Bone marrow (tissue), 2 donors: ENCODE measurements around the gene ARHGAP8.
"Not testable (repeated sequence)": the region's sequence is repeated elsewhere in the genome, so short reads cannot be mapped to it uniquely, and the experiment has no call there.

ENCODE experiments used
- DNase-seq, 2 donors: peaks; one replicate each; lab custom pipeline; 2025; lab: John Stamatoyannopoulos, UW

Gene ARHGAP8

DNA sequence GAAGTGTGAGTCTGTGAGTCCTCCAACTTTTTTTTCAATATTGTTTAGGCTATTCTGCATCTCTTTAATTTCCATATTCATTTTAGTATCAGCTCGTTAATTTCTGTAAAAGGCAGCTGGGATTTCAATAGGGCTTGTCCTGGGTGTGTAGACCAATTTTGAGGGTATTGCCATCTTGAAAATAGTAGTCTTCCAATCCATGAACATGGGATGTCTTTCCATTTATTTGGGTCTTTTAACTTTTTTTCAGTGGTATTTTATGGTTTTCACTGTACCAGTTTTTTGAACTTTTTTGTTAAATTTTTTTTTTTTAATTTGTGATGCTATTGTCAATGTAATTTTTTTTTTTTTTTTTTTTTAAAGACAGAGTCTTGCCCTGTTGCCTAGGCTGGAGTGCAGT is 79.5 kb downstream of the ARHGAP8 start:
- DNase-seq = no peak

DNA sequence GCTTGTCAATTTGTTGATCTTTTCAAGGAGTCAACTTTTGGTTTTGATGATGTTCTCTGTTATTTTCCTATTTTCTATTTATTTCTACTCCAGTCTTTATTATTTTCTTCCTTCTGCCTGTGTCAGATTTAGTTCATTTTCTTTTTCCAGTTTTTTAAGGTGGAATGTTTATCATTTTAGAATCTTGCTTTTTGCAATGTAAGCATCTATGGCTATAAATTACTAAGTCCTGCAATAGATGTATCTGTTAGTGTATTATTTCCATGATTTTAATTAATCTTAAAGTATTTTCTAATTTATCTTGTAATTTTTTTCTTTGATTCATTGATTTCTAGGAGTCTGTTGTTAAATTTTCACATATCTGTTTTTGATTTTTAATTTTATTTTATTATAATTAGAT is 81.7 kb downstream of the ARHGAP8 start:
- DNase-seq = no peak

DNA sequence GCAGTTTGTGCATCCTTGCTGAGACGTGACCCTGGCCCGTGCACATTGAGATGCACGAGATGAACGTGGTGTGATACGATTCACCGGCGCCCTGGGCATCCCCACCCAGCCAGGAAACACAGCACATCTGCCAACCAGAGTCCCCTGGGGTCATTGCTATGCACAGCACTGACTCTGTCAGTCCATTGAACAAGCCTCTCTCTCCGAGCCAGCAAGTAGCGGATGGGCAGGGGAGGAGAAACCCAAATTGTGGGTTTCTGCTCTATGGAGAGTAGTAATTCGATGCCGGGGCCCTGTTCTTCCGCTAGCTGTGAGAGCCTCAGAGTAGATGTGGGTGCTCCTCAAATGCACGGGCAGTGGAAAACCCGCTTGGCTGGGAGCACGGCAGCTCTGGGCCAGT is 85.1 kb downstream of the ARHGAP8 start:
- no peak for DNase-seq

DNA sequence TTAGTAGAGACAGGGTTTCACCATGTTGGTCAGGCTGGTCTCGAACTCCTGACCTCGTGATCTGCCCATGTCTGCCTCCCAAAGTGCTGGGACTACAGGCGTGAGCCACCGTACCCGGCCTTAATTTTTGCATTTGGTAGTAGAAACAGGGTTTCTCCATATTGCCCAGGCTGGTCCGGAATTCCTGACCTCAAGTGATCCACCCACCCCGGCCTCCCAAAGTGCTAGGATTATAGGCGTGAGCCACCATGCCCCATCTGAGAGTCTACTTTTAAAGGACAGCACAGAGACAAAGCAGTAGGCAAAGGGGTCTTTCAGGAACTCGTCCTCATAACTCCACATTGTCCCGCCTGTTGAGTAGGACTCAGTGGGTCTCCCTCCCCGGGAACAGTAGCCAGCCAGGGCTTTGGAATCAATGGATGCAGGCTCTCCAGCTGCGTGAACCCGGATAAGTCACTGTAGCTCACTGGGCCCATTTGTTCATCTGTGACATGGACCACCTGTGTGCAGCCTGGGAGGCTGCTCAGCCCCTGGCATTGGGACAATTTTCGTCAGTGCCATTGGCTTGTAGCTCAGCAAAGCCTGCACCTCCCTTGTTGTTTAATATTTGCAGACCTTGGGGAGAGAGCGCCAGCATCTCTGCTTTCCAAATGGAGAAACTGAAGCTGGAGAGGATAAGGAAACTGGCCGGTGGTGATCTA is 86.1 kb downstream of the ARHGAP8 start:
- no peak for DNase-seq

DNA sequence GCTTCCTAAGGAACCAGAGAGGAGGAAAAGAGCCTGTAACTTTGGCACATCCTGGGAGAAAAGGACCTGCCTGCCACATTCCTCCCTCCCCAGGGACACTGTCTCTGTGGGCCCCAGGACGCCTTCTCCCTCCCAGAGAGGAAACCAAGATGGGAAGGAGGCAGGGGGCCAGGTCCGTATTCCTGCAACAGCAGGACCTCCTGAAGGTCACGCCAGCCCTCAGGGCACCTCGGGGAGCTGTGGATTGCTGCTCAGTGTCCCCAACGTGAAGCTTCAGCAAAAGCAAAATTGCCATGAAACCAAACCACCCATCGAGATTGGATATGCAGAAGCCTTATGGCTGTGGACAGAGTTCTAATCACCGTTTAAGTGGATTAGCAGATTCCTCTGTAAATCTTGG is 86.7 kb downstream of the ARHGAP8 start:
- no peak for DNase-seq

DNA sequence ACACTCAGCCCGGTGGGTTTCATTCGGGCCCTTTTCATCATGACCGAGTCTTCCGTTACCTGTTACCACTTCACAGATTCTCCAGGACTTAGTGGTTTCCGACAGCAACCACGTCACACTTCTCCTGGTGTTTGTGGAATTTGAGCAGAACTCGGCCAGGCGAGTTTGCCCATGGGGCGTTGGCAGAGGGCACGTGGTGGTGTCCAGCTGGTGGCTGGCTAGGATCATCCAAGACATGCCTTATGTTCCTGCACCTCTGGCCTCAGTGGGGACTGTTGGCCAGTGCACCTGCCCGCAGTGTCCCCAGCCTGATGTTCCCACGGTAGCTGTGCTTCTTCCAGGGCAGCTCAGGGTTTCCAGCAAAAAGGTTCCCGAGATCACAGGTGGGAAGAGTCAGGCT is 87.3 kb downstream of the ARHGAP8 start:
- no peak for DNase-seq

DNA sequence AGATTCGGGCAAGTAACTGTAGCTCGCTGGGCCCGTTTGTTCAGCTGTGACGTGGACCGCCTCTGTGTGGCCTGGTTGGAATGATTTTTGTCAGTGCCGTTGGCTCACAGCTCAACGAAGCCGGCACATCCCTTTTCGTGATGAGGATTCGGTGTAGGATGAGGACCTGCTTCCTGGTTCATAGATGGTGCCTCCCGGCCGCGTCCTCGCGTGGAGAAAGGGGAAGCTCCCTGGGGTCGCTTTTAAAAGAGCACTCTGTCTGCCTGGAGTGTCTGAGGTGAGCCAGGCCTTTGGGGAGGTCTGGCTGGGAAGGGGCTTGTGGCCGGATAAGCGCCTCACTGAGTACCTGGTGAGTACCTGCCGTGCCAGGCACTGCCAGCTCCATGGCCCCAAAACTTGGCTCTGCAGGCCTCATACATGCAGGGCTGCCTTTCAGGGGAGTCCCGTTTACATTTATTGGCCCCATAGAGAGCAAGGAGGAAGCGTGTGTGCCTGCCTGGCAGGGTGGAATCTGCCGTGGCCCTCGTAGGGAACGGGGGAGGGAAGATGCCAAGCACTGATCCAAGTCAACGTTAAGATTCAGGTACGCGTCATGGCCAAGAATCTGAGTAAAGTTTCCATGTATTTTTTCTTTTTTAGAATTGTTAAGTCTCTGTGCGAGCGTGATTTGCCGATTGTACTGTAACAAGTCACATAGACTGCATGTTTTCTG is 88.4 kb downstream of the ARHGAP8 start:
- no peak for DNase-seq

DNA sequence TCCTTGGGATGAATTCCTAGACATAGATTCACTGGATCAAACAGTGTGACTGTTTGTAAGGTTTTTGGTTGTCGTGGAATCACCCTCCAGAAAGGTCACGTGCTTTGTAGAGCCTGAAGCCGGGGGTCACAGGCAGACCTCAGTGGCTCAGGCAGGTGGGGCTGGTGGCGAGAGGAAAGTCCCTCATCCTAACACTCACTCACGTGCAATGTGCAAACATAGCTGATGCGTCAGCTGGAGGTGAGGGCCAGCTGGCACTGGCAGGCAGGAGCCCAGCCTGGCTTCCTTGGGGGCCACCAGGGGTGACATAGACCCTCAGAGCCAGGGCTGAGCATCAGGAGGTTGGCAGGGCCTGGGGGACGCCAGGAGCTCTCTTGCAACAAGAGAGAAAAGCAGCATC is 90.0 kb downstream of the ARHGAP8 start:
- DNase-seq = no peak

DNA sequence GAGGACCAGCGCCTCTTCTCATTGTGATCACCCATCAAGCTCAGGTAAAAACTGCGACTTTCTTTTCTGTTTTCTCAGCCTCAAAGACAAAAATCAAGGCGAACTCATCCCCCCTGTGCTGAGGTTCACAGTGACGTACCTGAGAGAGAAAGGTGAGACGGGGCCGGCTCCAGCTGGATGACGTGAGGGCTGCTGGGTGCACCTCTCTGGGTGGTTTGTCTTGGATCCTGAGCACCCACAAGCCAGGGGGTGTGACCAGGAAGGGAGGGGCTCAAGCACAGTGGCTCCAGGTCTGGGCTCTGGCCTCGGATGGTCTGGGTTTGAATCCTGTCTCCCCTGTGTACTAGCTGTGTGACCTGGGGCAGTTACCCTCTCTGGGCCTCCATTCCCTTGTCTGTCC is 92.8 kb downstream of the ARHGAP8 start:
- DNase-seq = no peak

DNA sequence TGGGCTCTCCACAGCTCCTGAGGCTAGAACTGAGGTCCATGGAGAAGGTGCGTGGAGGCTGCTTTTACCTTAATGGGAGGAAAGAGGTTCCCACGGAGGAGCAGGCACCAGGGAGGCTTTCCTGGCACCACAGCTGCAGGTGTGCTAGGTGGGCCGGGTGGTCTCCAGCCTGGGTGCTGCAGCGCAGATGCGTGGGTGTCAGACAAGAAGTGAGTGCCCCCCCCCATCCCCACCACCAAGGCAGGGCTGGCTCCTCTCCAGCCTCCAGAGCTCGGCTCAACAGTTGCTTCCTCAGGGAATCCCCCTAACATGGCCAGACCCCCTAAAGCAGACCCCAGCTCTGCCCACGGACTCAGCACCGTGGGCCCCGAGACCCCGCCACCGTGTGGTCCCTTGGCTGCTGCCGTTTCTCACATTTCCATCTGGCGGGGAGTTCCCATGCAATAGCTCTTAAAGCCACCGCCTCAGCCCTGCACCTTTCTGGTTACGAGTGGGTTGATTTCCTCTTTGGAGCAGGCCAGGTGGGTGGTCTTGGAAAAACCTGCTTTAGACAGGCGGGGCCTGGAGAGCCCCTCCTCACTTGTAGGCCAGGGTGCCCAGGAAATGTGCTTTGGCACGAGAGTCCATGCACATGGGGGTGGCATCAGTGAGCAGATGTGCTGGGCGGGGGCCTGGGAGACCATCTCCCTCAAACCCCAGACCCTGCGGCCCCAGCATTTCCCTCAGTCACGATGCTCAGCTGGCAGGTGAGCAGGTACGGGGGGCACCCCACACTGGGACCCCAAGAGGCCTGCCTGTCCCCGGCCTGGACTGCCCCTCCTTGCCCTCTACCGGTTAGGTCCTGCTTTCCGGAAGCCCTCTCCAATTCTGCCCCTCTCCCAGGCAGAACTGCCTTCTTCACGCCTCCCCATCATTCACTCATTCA is 93.7 kb downstream of the ARHGAP8 start:
- no peak for DNase-seq

DNA sequence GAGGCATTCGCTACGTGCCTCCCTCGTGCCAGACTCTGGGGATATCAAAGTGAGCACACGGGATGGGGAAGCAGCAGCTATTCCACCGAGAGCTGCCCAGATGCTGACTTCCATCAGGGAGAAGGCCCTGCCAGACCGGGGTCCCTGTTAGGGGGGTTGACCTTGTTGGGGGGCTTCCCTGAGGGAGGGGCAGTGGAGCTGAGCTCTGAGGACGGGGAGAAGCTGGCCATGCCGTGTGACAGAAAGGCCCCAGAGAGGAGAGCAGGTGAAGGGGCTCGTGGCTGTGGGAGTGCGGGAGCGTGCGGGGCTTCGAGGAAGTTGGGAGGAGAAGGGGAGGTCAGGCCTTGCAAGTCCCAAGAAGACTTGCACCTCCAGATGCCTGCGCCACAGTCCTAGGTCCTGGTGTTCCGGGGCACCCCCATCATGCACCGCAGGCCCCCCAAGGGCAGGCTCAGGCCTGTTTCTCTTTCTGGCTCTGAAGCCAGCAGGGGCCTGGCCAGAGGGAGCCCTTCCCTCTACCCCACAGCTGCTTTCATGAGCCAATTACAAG is 94.4 kb downstream of the ARHGAP8 start:
- no peak for DNase-seq

DNA sequence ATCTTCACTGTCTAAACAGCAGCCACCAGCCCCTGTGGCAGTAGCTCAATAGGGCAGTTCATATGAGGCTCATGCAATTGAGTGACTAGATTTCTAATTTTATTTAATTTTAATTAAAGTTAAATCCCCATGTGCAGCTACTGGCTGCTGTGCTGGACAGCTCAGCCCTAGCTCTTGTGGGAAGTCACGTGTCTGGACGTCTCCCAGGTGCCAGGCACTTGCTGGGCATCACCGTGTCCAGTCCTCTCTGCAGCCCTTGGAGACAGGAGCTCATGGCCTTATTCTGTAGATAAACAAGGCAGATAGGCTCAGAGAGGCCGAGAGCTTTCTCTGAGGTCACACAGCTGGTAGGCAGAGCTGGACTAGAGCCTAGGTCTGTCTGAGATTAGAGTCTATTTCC is 95.0 kb downstream of the ARHGAP8 start:
- no peak for DNase-seq

DNA sequence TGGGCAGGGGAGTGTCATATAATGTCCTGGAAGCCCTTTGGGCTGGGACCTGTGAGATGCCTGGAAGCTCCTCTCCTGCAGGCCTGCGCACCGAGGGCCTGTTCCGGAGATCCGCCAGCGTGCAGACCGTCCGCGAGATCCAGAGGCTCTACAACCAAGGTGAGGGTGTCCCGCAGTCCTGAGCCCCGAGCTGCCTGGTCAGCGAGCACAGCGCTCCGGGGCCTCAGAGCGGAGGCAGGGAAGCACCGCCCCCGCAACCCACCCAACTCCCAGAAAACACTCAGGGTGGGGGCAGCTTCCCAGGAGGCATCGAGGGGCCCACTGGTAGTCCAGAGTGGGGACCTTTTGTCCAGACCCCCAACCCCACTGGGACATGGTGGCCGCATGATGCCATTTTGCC is 95.5 kb downstream of the ARHGAP8 start:
- DNase-seq = no peak

DNA sequence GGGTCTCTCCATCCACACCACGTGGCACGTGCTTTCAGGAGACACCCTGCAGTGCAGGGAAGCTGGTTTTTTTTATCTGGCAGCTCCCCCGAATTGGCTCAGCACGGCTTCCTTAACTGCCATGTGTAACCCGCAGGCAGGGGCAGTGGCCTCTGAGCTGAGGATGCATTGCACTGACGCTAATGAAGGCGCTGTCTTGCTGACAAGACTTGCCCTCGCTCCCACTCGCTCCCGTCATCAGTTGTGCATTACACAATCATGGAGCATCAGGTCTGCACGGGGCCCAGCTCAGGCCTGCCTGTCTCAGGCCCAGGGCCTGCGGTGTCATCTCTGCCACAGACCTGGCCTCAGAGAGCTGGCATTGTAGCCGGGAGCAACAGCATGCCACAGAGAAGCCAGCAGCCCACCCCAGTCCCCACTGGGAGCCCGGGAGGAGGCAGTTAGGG is 95.9 kb downstream of the ARHGAP8 start:
- no peak for DNase-seq

DNA sequence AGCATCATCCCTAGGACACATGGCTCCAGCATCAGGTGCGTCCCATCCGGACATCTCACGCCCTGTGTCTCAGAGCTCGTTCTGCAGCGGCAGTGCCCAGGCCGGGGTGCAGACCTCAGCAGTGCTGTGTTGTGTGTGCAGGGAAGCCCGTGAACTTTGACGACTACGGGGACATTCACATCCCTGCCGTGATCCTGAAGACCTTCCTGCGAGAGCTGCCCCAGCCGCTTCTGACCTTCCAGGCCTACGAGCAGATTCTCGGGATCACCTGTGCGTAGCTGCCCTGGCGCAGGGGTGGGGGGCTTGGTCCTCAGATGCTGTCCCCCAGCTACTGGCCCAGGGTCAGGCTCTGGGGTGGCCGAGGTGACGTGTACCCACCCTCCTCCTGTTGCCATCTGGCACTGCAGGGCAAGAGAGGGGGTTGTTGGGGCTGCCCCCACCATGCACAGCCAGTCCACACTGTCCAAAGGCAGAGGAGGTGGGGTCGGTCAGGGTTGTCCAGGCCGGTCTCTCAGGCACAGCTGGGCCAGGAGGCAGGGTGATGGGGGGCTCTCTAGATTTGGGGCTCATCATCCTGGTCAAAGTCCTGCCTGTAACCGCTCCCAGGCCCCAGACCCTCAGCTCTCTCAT is 96.5 kb downstream of the ARHGAP8 start:
- DNase-seq = no peak

DNA sequence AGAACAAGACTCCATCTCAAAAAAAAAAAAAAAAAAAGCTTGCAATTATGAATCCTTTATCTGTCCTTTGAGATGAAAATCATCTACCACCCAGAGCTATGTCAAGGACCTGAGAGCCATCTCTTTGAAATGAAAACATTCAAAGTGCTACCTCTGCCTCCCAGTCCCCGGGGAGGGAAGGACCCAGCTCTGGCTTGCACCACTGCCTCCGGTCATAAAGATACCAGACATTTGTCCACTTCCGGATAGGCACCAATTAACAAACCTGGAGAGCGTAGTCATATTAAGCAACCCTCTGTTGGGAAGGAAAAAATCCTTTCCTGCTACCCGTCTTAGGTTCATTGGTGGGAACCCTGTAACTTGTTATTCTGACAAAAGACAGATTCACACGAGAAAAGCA is 98.6 kb downstream of the ARHGAP8 start:
- no peak for DNase-seq

DNA sequence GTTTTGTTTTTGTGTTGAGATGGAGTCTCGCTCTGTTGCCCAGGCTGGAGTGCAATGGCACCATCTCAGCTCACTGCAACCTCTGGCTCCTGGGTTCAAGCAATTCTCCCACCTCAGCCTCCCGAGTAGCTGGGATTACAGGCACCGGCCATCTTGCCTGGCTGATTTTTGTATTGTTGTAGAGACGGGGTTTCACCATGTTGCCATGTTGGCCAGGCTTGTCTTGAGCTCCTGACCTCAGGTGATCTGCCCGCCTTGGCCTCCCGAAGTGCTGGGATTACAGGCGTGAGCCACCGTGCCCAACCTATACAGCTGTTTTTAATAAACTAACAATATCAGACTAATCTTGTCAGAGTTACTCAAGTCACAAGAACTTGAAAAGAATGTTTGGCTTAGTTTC is 102.3 kb downstream of the ARHGAP8 start:
- not testable (repeated sequence) for DNase-seq

DNA sequence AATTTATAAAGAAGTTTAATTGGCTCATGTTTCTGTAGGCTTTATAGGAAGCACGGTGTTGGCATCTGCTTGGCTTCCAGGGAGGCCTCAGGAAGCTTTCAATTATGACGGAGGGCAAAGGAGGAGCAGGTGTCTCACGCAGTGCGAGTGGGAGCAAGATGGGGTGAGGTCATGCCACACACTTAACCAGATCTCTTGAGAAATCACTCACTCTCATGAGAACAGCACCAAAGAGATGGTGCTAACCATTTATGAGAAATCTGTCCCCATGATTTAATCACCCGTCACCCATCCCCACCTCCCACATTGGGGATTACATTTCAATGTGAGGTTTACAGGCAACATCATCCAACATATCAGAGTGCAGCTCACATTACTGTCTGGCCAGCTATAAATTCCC is 103.5 kb downstream of the ARHGAP8 start:
- DNase-seq = no peak

DNA sequence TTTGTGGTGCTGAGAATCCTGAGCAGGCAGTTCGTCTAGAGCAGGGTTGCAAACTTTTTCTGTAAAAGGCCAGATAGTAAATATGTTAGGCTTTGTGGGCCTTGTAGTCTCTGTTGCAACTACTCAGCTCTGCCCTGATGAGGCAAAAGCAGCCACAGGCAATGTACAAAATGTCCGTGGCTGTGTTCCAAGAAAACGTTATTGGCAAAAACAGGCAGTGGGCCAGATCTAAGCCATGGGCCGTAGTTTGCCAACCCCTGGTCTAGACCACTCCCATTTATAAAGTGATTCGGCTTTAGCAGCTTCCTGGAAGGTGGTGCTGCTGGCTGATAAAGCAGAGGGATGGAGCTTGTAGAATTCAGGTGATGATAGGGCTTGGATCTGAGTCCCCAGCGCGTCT is 106.4 kb downstream of the ARHGAP8 start:
- not testable (repeated sequence) for DNase-seq

DNA sequence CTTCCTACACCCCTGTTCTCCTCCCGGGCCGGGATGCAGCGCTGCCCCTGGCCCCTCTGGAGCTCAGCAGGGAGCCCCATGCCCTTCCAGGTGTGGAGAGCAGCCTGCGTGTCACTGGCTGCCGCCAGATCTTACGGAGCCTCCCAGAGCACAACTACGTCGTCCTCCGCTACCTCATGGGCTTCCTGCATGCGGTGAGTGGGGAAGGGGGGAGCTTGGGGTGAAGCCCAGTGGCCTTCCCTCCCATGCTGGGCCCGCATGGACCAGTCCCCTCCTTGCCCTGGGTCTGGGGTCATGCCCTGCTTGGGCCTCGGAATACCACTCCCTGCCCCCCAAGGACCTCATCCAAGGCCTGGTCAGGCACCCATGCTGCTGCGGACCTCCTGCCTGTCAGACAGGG is 107.3 kb downstream of the ARHGAP8 start:
- DNase-seq = no peak

DNA sequence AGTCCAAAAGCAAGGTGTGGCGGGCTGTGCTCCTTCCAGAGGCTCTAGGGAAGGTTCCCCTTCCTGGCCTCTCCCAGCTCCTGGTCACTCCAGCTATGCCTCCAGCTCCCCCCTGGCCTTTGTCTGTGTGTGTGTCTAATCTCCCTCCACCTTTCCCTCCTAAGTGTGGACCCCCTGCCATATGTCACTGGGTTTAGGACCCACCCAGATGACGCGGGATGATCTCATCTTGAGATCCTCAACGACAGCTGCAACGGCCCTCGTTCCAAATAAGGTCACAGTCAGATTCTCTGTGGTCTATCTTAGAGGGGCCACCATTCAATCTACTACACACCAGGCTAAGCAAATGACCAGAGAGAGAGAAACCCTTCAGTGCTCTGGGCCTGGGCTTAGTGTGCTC is 107.9 kb downstream of the ARHGAP8 start:
- DNase-seq = no peak

DNA sequence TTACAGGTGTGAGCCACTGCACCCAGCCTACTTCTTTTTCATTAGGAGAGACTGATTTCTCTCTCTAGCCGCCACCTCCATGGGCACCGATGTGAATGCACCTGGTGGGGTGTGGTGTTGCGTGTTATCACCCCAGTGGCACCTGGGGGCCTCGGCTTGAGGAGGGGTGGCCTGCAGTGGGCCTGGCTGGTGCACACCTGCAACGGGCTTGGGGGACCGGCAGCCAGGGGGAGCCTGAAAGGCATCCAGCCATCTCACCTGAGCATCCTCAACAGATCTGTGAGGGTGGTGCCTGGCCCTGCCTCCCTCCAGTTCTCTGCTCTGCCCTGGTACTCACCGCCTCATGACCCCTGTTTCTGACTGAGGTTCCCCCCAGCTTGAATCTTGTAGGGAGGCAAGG is 108.9 kb downstream of the ARHGAP8 start:
- no peak for DNase-seq
